Natural killer cell (primary cell): ENCODE measurements around the gene WDFY4. TPM values are rescaled to one million over a fixed set of nuclear protein-coding genes. Genes with fewer than 3 reads are reported as not detected.

Experiments used
- ATAC-seq, 3 donors: fragments of 150-1000 bp in 2 of 3; fragments of 200-7000 bp in 1 of 3; cut with Tn5 transposase; 1 replicate in 1 of 3; 2 replicates in 2 of 3; pipeline ENCODE4 v1.10.0; 2021; ENCODE audit warnings: mild to moderate bottlenecking in 2 of 3, moderate library complexity in 2 of 3
- DNase-seq, 2 donors: peaks; one replicate each; pipeline versions ENCODE4 v3.0.0 to v3.0.0-alpha.2; 2013 to 2021; ENCODE audit warnings: mixed read lengths in 1 of 2
- H3K27ac ChIP-seq: one replicate; pipeline ENCODE4 v1.5.1; 2013; ENCODE audit warnings: mild to moderate bottlenecking, low read length
- H3K27me3 ChIP-seq: one replicate; pipeline ENCODE4 v1.6.1; 2013; ENCODE audit warnings: low read length; ENCODE audit not compliant: control insufficient read depth, insufficient read depth
- H3K36me3 ChIP-seq: one replicate; pipeline ENCODE4 v1.6.1; 2013; ENCODE audit warnings: low read length; ENCODE audit not compliant: control insufficient read depth, insufficient read depth
- H3K4me1 ChIP-seq: one replicate; pipeline ENCODE4 v1.6.1; 2013; ENCODE audit warnings: low read length; ENCODE audit not compliant: control insufficient read depth, insufficient read depth
- H3K4me3 ChIP-seq: one replicate; pipeline ENCODE4 v1.5.1; 2013; ENCODE audit warnings: low read length
- H3K9me3 ChIP-seq: one replicate; pipeline ENCODE4 v1.6.1; 2013; ENCODE audit warnings: low read length; ENCODE audit not compliant: control insufficient read depth, insufficient read depth
- H3K27ac Mint-ChIP-seq, 2 donors: one replicate each; pipeline ENCODE4 v1.8.0; 2022; ENCODE audit warnings: mild to moderate bottlenecking in 2 of 2, mixed read lengths in 2 of 2, moderate library complexity in 1 of 2
- H3K27me3 Mint-ChIP-seq, 2 donors: one replicate each; pipeline ENCODE4 v1.8.0; 2022; ENCODE audit warnings: low read depth in 2 of 2, mixed read lengths in 2 of 2
- H3K36me3 Mint-ChIP-seq: one replicate; pipeline ENCODE4 v1.8.0; 2022; ENCODE audit warnings: mixed read lengths
- H3K4me1 Mint-ChIP-seq, 2 donors: one replicate each; pipeline ENCODE4 v1.8.0; 2022; ENCODE audit warnings: mixed read lengths in 2 of 2
- H3K4me3 Mint-ChIP-seq: one replicate; pipeline ENCODE4 v1.8.0; 2022; ENCODE audit warnings: mild to moderate bottlenecking, moderate library complexity, mixed read lengths
- H3K9me3 Mint-ChIP-seq, 2 donors: one replicate each; pipeline ENCODE4 v1.8.0; 2022; ENCODE audit warnings: mixed read lengths in 2 of 2
- CTCF ChIP-seq: fragments of 200-600 bp; IDR thresholded peaks from one replicate; pipeline ENCODE4 v1.8.0; 2022; ENCODE audit warnings: antibody characterized with exemption
- whole genome bisulfite sequencing: methylation state at CpG from one replicate; pipeline ENCODE4 v1.1.7; 2013; ENCODE audit warnings: missing lambda C conversion rate; ENCODE audit not compliant: insufficient coverage; 5-methylcytosine and 5-hydroxymethylcytosine counted together
- intact Hi-C: fragments of 100-400 bp; cut with micrococcal nuclease; formaldehyde crosslinking; loops from one replicate; pipeline ENCODE4 v1.14.2; 2022
- total RNA-seq, 4 donors: library from RNA; stranded (reverse); fragments of 120-200 nt in 1 of 4; gene quantifications; one replicate each; pipeline versions ENCODE4 v1.2.3 to v1.2.4, GENCODE V29; 2013 to 2022

WDFY4 gene
- total RNA-seq, 3 donors from 2014 or later (not counting 1 experiment from before 2014, with no cell fraction given), result 1.7 to 8.4 (median 3.5) TPM

DNA sequence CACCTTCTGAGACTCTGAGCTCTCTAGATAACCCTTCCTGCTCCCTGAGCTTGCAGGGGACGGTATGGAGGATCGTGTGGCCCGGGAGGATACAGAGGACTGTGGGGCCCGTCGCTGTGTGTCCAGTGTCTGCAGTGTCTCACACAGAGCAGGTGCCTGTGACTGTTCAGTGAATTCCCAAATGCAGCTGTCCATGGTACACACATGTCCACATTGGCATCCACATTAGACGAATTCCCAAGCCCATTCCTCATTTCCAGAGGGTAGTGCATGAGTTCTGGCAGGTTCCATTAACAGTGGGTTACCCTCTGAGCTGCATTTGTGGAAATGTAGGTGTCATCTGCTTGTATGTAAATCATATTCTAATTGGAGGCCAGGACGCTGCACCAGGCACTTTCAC is 39.5 kb downstream of the WDFY4 start:
- no peak for ATAC-seq
- no peak for DNase-seq
- Histone ChIP-seq H3K36me3 (no peaks in the 10 kb centered on the region), H3K27ac (no peak overlapping the region), H3K4me3 (no peak overlapping the region), H3K4me1 (no peaks in the 10 kb centered on the region), H3K27me3 (no peaks in the 10 kb centered on the region), H3K9me3 (no peaks in the 10 kb centered on the region)
- intact Hi-C loops, result no loop called here
- Mint-ChIP-seq H3K36me3 (no peaks in the 10 kb centered on the region), H3K4me3 (no peak overlapping the region), H3K27me3 (no peaks in the 10 kb centered on the region), H3K9me3 (no peaks in the 10 kb centered on the region), H3K27ac (no peak overlapping the region), H3K4me1 (no peaks in the 10 kb centered on the region)
- TF ChIP-seq CTCF, result no peak
- WGBS, result 85% methylated on average over 7 of the region's 7 CpGs

GRCh38 chr10:48725708-48726107 is 41.0 kb downstream of the WDFY4 start:
- no peaks in the 10 kb centered on the region for H3K9me3 Mint-ChIP-seq

GRCh38 chr10:48727866-48728265 is 43.2 kb downstream of the WDFY4 start:
- no peak overlapping the region for H3K27ac ChIP-seq
- H3K27me3 ChIP-seq, result no peaks in the 10 kb centered on the region
- no peak for TF ChIP-seq CTCF
- H3K4me1 Mint-ChIP-seq, result no peaks in the 10 kb centered on the region
- no peaks in the 10 kb centered on the region for H3K4me1 ChIP-seq
- DNase-seq (no peak), ATAC-seq (no peak)
- intact Hi-C loops, result no loop called here
- H3K27ac Mint-ChIP-seq, result no peak overlapping the region
- no peaks in the 10 kb centered on the region for H3K9me3 ChIP-seq
- H3K4me3 Mint-ChIP-seq, result no peak overlapping the region
- no peaks in the 10 kb centered on the region for H3K9me3 Mint-ChIP-seq
- no peaks in the 10 kb centered on the region for H3K27me3 Mint-ChIP-seq
- no peaks in the 10 kb centered on the region for H3K36me3 Mint-ChIP-seq
- 84% methylated on average over 3 of the region's 3 CpGs for WGBS
- H3K36me3 ChIP-seq, result peaks cover 3% of the 10 kb centered on the region
- no peak overlapping the region for H3K4me3 ChIP-seq

More at GRCh38 chr10:48725708-48726107, 41.0 kb downstream of the WDFY4 start:
- H3K4me3 Mint-ChIP-seq, result no peak overlapping the region
- no peaks in the 10 kb centered on the region for H3K27me3 Mint-ChIP-seq
- H3K27me3 ChIP-seq, result no peaks in the 10 kb centered on the region
- TF ChIP-seq CTCF, result no peak
- H3K4me3 ChIP-seq, result no peak overlapping the region
- peaks cover 1% of the 10 kb centered on the region for H3K36me3 ChIP-seq
- no peaks in the 10 kb centered on the region for H3K4me1 Mint-ChIP-seq
- no peak for DNase-seq
- intact Hi-C loops, result no loop called here
- ATAC-seq, result no peak
- no peaks in the 10 kb centered on the region for H3K9me3 ChIP-seq
- WGBS, result 81% methylated on average over 4 of the region's 4 CpGs
- no peaks in the 10 kb centered on the region for H3K36me3 Mint-ChIP-seq
- no peak overlapping the region for H3K27ac Mint-ChIP-seq
- H3K27ac ChIP-seq, result no peak overlapping the region
- H3K4me1 ChIP-seq, result no peaks in the 10 kb centered on the region

GRCh38 chr10:48729222-48729621 is 44.5 kb downstream of the WDFY4 start:
- no peaks in the 10 kb centered on the region for H3K4me1 ChIP-seq
- no peak overlapping the region for H3K27ac ChIP-seq
- Mint-ChIP-seq H3K4me1 (no peaks in the 10 kb centered on the region), H3K4me3 (no peak overlapping the region), H3K9me3 (no peaks in the 10 kb centered on the region), H3K27me3 (no peaks in the 10 kb centered on the region), H3K27ac (no peak overlapping the region), H3K36me3 (no peaks in the 10 kb centered on the region)
- no peak for ATAC-seq
- H3K9me3 ChIP-seq, result no peaks in the 10 kb centered on the region
- intact Hi-C loops, result no loop called here
- WGBS, result 96% methylated on average over 5 of the region's 5 CpGs
- TF ChIP-seq CTCF, result no peak
- H3K4me3 ChIP-seq, result no peak overlapping the region
- DNase-seq, result no peak
- peaks cover 3% of the 10 kb centered on the region for H3K36me3 ChIP-seq
- H3K27me3 ChIP-seq, result no peaks in the 10 kb centered on the region
